ENCODE measurements around the gene TPT1.

DNA sequence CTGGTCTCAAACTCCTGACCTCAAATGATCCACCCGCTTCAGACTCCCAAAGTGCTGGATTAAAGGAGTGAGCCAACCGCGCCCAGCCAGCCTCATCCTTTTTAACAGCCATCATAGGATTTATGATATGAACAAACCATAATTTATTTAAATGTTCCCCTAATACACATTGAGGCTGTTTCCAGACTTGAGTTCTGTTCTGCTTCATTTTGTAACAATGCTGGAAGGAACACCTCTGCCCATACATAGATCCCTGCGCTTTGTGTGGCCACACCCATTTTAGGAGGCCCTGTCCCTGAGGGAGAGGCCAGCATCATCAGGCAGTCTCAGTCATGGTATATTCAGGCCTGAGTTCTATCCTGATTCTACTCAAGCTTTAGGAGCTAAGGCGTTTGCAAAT, 35.9 kb downstream of the TPT1 start:
- TF ChIP-seq, protein P1, sequence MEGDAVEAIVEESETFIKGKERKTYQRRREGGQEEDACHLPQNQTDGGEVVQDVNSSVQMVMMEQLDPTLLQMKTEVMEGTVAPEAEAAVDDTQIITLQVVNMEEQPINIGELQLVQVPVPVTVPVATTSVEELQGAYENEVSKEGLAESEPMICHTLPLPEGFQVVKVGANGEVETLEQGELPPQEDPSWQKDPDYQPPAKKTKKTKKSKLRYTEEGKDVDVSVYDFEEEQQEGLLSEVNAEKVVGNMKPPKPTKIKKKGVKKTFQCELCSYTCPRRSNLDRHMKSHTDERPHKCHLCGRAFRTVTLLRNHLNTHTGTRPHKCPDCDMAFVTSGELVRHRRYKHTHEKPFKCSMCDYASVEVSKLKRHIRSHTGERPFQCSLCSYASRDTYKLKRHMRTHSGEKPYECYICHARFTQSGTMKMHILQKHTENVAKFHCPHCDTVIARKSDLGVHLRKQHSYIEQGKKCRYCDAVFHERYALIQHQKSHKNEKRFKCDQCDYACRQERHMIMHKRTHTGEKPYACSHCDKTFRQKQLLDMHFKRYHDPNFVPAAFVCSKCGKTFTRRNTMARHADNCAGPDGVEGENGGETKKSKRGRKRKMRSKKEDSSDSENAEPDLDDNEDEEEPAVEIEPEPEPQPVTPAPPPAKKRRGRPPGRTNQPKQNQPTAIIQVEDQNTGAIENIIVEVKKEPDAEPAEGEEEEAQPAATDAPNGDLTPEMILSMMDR (IDR thresholded peaks at IDR 0.05 in 8 of 11, conservative IDR thresholded peaks at IDR 0.05 in 3 of 11), result no peak
- TF ChIP-seq POLR2AphosphoS5 (IDR thresholded peaks at IDR 0.05), result no peak
- TF ChIP-seq POLR2A (IDR thresholded peaks at IDR 0.05), result no peak

All from spleen (tissue), 7 donors.